ENCODE measurements around the gene STK38.
"Not testable (repeated sequence)": the region's sequence is repeated elsewhere in the genome, so short reads cannot be mapped to it uniquely, and the experiment has no call there.

STK38 gene

GRCh38 chr6:36487698-36488097 lies 59.6 kb downstream of the STK38 start:
- DNase-seq (ENCODE audit: low read depth in 2 of 2) = no peak

GRCh38 chr6:36484736-36485135 lies 62.5 kb downstream of the STK38 start:
- DNase-seq (ENCODE audit: low read depth in 2 of 2) = no peak

- not testable (repeated sequence) for DNase-seq (ENCODE audit: low read depth in 2 of 2)
These were observed 64.0 kb downstream of the STK38 start for GRCh38 chr6:36483326-36483725.

- DNase-seq (ENCODE audit: low read depth in 2 of 2) = no peak
These were observed 68.0 kb downstream of the STK38 start for GRCh38 chr6:36479256-36479655.

- DNase-seq (ENCODE audit: low read depth in 2 of 2) = no peak
These were observed 69.2 kb downstream of the STK38 start for GRCh38 chr6:36478051-36478526.

DNA sequence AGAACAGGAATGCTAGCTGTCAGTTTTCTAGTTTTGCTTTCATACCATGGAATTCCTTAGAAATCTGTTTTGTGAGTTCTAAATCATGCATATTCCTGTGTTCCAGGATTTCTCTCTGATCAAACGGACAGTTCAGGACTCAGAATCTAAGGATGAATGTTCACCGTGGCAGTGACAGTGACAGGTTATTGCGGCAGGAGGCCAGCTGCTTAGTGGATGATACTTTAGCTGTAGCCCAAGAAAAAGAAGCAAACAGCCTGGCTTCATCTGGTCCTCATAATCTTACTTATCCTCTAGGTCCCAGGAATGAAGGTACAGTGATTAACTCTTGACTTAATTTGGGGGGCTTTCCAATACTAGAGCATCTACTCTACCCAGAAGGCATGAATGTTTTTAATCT lies 77.3 kb downstream of the STK38 start:
- DNase-seq (ENCODE audit: low read depth in 2 of 2) = no peak

DNA sequence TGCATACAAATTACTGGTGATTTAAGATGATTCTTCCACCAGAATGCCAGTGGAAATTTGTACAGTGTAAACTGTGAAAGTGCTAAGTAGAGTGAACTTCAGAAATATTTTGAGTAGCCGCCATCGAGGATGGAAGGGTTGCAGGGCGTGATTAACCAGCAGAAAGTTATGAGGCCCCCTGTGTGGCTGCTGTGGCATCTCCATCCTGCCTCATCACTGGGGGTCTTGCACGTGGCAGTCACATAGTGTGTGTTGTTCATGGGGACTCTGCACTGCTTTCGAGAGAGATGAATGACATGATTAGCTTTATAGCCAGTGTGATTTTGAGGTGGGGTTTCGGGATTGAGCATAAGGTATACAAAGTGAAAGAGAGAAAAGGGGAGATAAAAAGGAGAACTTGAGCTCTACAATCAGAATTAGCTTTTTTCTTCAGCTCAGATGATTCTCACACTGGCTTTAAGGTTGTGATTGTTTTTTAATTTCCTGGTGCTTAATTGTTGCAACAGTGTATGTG lies 78.1 kb downstream of the STK38 start:
- no peak for DNase-seq (ENCODE audit: low read depth in 2 of 2)

GRCh38 chr6:36467625-36468024 lies 79.7 kb downstream of the STK38 start:
- no peak for DNase-seq (ENCODE audit: low read depth in 2 of 2)

GRCh38 chr6:36464233-36464632 lies 83.0 kb downstream of the STK38 start:
- DNase-seq (ENCODE audit: low read depth in 2 of 2) = no peak

DNA sequence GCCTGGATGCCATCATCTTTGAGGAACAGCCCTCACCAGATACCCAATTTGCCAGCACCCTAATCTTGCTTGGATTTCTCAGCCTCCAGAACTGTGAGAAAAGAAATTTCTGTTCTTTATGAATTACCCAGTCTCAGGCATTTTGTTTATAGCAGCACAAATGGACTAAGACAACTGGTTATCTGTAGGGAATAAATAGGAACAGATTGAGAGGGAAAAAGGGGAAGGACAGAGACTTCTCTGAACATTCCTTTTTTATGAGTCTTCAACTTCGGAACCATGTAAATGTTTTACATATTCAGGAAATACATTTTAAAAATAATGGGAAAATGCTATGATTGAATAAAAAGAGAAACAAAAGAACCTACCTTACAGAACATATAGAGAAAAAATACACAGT lies 83.6 kb downstream of the STK38 start:
- DNase-seq (ENCODE audit: low read depth in 2 of 2) = no peak

GRCh38 chr6:36461646-36462045 lies 85.6 kb downstream of the STK38 start:
- no peak for DNase-seq (ENCODE audit: low read depth in 2 of 2)

DNA sequence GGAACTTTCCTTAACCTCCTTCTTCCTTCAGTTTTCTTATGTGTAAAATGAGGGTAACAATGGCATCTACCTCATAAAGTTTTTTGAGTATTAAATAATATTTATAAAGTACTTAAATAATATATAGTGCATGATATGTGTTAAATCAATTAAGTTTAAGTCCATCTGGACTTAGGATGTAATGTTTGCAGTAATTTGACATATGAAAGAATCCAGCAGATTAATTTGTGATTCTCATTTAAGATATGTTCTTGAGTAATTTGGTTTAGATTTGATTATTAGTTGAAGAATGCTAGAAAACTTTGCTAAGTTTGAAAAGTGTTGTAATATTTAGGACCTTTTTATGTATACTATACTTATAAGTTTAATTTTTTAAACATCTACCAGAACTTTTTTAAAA lies 86.4 kb downstream of the STK38 start:
- DNase-seq (ENCODE audit: low read depth in 2 of 2) = no peak

DNA sequence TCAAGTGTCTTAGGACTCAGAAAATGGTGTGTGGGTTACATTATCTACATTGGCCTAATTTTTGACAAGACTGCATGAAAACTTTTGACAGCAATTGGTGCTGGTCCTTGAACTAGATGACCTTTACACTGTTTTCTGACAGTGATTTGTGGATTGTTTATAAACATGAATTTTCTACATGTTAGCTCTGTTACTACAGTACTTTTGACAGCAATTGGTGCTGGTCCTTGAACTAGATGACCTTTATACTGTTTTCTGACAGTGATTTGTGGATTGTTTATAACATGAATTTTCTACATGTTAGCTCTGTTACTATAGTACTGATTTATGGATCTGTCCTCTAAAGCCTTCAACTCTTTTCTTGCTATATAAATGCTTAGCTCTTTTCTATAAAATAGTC lies 87.8 kb downstream of the STK38 start:
- DNase-seq (ENCODE audit: low read depth in 2 of 2) = no peak

DNA sequence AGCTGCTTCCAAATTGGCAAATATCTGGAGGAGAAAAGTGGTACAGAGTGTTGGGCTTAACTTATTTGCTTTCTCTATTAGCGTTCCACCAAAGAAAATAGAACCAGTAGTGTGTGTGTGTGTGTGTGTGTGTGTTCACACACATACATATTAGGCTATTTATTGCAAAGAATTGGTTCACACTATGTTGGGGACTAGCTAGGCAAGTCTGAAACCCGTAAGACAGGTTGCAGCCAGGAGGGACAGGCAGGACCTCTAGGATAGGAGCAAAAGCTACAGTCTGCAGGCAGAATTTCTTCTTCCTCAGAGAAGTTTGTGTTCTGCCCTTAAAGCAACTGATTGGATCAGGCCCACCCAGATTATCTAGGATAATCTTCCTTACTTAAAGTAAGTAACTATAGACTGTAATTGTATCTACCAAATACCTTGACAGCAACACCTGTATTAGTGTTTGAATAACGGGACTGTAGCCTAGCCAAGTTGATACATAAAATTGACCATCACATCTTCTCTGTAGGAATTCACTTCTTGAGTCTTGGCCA lies 91.7 kb downstream of the STK38 start:
- no peak for DNase-seq (ENCODE audit: low read depth in 2 of 2)

GRCh38 chr6:36452897-36453296 lies 94.4 kb downstream of the STK38 start:
- DNase-seq (ENCODE audit: low read depth in 2 of 2) = not testable (repeated sequence)

GRCh38 chr6:36449173-36449572 lies 98.1 kb downstream of the STK38 start:
- DNase-seq (ENCODE audit: low read depth in 2 of 2) = not testable (repeated sequence)

DNA sequence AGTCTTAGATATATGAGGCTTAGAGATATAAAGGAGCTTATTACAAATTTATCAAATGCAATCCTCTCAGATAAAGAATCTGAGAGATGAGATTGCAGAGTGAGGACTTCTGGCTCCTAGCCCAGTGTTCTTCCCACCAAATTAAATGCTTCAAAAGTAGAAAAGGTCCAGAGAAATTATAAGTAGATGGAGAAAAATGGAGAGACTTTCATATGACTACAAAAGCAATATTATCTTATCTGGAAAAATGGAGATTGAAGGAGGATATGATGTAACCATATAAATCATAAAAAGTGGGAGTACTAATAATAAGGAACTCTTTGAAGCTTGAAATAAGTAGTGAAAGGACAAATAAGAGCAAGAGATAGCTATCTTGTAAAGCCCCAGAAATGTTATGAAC lies 101.7 kb downstream of the STK38 start:
- no peak for DNase-seq (ENCODE audit: low read depth in 2 of 2)

DNA sequence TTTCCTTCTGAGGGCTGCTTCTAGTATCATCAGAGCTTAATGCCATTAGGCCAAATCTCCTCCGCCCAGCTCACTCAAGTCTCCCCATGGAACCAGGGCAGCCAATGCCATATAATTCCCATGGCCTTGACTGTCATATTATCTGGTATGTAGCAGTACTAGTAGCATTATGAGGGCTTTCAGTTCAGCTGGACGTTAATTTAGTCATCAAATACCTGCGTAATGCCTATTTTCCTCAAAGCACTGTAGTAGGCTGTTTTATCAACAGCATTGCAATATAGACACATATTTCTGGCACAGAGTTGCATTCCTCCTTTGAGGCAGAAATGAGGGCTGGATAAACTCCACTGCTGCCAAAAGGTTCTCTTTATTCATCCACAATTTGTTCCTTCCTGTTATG lies 102.8 kb downstream of the STK38 start:
- DNase-seq (ENCODE audit: low read depth in 2 of 2) = no peak

Data from stimulated activated CD4-positive, alpha-beta T cell treated with anti-CD3 and anti-CD28 coated beads, Interleukin-1b, Interleukin-23, amount 100 ng/mL, for 4 hours (primary cell).